Activated CD4-positive, CD25-positive, alpha-beta regulatory T cell treated with anti-CD3 and anti-CD28 coated beads, Interleukin-2, amount 50 U/mL, for 72 hours (primary cell): ENCODE results near the gene PCSK5.

ENCODE experiments used
- DNase-seq: peaks from one replicate; pipeline ENCODE4 v3.0.0; 2021

The PCSK5 gene

GRCh38 chr9:76155361-76155760 lies 264.9 kb downstream of the PCSK5 start:
- DNase-seq = no peak

GRCh38 chr9:76158713-76159112 lies 268.2 kb downstream of the PCSK5 start:
- no peak for DNase-seq

DNA sequence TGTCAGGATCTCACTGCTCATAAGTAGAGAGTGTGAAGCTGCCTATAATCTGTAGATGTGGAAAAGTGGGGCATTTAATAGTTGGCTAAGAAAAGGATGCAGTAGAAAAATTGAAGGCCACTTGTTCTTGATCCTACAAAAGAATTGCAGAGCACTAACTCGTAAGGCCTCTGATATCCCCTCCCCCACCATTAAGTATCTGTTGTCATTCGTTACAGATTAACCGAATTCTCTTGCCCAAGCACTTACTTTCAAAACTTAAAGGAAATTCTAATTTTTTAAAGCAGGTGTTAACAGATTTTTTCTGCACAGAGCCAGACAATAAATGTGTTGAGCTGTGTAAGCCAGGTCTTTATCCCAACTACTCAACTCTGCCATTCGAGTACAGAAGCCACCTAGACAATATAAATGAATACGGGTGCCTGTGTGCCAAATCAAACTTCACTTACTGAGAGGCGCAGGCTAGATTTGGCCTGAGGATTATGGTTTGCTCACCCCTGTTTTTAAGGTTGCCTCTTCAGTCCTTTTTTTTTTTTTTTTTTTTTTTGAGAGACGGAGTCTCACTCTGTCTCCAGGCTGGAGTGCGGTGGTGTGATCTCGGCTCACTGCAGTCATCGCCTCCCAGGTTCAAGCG lies 268.9 kb downstream of the PCSK5 start:
- no peak for DNase-seq

GRCh38 chr9:76161106-76161505 lies 270.6 kb downstream of the PCSK5 start:
- DNase-seq = no peak

- DNase-seq = no peak
Observed at GRCh38 chr9:76161541-76161940, 271.1 kb downstream of the PCSK5 start.

- DNase-seq = no peak
Observed at GRCh38 chr9:76162086-76162730, 271.7 kb downstream of the PCSK5 start.

DNA sequence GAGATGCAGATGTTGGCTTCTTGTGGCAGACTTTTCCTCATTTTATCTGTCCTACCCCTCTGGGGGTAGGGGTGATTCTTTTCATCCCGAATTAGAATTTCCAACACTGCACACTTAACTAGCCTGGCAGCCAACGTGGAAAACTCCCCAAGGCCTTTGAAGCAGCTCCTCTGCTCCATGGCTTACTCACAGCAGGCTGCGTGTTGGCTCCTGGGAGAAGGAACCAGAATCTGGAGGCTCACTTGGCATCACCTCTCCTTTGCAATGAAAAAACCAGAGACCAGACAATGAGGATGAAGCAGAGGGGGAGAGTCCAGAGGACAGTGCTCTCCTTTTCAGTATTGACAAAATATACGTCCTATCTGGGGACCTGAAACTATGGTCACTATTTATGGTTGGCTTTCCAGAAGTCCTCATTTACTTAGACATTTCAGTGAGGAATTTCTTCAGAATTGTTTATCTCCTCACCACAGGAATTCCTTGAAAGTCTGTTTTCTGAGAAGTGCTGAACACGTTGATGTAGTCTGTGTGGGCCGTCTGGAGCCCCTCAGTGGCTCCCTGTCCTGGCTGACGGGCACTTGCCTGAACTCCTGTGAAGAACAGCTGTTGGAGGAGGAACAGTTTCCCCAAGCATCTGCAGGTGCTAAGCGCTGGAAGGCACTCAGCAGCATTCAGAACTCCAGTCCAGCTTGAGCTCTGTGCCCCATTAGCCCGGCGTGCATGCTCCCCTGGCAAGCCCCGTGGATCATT lies 272.5 kb downstream of the PCSK5 start:
- DNase-seq = no peak

GRCh38 chr9:76166526-76166925 lies 276.1 kb downstream of the PCSK5 start:
- DNase-seq = no peak

DNA sequence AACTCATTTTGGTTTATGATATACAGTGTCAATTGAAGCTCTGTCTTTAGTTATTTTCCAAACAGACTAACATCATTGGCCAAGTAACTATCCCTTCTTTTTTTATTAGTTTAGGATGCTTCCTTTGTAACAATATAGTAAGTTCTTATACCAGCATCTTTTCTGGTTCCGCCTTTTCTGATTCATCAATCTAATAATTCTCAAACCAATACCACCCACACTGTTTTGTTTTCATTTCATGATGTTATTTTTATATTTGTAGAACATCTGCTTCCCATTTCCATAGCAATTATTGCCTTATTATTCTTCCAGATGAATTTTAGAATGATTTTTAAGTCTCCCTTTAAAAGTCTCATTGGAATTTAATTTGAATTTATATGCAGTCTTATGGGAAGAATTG lies 285.7 kb downstream of the PCSK5 start:
- DNase-seq = no peak

DNA sequence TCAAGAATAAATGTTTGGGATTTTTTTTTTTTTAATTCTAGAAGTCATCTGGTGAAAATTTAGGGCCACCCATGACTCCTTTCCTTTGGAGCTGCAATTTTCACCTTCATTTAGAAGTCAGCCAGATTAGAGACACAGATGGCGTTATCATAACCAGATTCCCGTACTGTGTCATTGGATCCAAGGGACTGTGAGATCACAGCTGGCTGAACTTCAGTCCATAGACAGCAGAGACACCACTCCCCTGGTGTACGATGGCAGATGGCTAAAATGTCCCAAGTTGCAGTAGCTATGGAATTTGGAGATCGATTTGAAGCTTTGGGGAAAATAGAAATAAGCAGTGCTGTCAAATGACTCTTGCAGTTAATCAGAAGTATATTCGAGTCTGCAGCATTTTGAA lies 287.5 kb downstream of the PCSK5 start:
- DNase-seq = no peak

GRCh38 chr9:76180541-76180940 lies 290.1 kb downstream of the PCSK5 start:
- no peak for DNase-seq

DNA sequence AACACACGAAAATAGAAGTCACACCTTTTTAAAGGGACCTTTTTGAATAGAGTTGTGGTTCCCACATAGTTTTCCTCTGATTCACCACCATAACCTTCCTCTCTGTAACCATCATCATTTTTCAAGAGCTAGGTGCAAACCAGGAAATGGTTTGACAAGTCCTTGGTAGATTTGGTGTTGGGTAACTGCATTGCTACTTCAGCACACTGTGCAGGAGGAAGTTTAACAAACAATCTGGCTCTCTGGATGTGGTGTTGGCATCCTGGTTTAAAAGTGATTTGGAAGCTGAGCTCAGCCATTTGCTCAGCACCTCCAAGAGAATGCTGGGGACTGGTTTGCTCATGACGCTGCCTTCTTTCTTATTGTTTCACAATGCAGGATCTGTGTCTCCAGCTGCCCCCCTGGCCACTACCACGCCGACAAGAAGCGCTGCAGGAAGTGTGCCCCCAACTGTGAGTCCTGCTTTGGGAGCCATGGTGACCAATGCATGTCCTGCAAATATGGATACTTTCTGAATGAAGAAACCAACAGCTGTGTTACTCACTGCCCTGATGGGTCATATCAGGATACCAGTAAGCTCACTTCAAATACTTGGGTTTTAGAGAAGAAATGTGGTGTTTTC lies 290.7 kb downstream of the PCSK5 start:
- no peak for DNase-seq

DNA sequence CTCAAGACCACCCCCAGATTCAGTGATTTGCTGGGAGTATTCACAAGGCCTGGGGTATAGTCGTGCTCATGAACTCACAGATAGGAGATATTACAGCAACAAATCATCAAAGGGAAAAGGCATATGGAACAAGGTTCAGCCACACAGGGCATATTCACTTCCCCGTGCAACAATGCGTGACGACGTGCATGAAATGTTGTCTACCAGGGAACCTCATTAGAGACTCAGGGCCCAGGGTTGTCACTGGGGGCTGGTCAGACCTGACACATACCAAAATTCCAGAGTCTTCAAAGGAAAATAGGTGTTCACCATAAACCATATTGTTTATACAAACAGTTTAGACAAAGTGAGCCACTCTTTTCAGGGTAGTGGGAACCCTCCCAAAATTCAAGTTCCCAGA lies 291.3 kb downstream of the PCSK5 start:
- no peak for DNase-seq

DNA sequence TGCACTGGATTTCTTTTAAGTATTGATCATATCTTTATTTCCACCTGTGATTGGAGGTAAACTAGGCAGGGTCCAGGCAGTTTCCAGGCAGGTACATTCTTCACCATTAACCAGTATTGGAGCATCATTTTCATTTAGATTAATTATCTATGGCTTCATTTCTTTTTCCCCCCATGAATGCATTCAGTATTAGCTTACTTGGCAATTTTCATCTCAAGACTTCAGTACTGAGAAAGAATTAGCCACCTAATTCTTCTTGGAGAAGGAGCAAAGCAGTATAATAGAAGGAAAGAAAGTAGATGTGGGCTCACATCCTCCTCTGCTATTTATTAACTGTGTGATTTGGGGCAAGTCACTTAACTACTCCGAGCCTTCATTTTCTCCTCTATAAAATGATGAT lies 295.0 kb downstream of the PCSK5 start:
- no peak for DNase-seq

DNA sequence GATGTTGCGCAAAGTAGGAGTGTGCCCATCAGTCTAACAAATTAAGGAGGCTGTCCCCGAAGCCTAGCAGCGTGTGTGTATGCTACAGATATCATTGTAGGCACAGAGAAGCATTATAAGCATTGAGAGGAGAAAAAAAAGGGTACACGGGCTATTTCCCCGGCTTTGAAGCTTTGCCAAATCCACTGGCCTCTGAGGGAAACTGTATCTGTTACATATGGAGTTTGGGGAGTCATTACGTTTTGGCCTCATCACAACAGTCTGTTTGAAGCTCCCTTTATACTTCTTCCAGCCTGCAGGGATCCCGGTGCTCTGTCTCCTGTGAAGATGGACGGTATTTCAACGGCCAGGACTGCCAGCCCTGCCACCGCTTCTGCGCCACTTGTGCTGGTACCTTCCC lies 297.8 kb downstream of the PCSK5 start:
- no peak for DNase-seq

GRCh38 chr9:76188905-76189304 lies 298.4 kb downstream of the PCSK5 start:
- DNase-seq = no peak

DNA sequence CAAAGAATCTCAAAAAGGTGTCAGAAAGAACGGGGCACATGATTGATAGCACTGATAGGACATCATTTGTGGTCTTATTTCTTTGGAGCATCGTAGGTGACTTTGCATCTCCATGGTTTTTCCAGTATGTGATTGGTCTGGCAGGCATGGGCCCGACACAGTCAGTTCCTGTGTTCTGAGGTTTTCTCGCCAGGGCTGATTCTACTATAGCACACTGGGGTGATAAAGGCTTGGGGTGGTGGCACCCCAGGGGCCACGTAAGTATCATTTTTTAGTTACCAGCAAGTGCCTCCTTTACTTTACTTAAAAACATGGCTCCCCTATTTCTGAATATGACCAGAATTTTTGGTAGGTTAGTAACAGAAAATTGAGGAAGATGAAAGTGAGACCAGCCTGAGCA lies 301.0 kb downstream of the PCSK5 start:
- DNase-seq = no peak

DNA sequence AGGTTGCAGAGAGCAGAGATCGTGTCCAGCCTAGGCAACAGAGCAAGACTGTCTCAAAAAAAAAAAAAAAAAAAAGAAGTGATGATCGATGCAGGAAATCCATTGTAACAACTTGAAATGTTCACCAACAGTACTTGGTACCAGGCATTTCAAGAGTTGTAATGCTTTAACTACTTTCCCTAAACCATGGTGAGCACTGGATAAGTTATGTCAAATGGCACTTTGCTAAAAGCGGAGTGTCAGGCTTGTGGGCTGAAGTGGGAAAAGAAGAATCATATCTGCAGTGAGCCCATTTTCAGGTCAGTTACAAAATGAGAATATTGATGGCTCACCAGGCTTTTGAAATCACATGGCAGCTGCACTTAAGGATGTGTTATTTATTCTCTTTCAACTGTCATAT lies 301.5 kb downstream of the PCSK5 start:
- no peak for DNase-seq

DNA sequence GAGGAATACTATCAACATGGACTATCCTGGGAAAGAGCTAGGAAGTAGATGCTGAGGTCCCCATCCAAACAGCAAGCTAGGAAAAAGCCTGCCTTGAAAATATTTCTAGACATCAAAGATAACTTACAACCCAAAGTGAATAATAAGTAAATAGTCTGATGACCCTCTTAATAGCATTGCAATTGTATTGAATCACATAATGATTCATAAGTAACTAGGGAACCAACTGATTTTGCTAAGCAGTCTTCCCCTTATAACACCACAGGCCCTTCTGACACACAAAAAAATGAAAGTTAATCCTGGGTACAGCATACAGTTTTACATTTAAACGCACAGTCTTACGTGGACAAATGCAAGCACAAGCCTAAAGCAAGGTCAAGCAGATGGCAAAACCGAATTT lies 304.4 kb downstream of the PCSK5 start:
- DNase-seq = no peak

DNA sequence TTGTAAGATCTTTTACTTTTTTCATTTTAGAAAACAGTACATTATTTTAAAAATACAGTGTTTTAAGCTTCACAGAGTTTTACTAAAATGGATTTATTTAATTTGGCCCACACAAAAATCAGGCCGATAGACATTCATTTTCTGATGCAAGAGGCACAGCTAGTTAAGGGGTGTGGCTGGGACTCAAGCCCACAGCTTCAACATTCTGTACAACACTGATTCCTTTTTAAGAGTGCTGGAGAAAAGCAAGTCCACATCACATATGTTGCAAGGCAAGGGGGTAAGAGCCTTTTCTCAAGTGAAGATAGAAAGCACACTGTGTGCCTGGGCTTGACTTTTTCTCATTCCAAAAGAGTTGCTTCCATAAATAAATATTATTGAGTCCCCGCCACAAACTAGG lies 307.9 kb downstream of the PCSK5 start:
- no peak for DNase-seq

GRCh38 chr9:76200315-76200714 lies 309.8 kb downstream of the PCSK5 start:
- DNase-seq = no peak

DNA sequence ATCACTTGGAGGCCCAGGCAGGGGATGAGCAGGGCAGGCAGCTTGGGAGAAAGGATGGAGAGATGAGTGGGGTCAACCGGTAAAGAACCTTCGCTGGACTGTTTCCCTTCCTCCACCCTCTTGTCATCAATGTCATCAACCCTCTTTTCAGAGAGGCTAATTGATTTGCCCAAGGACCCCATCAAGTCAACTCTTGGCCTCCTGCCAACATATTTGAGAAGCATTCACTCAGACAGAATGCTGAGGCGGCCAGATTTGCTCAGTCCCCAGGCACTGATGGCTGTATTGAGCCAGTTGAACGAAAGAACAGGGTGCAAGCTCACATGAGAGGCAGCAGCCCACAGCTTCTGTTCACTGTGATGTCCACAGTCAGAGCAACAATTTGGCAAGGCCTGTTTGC lies 310.3 kb downstream of the PCSK5 start:
- no peak for DNase-seq

DNA sequence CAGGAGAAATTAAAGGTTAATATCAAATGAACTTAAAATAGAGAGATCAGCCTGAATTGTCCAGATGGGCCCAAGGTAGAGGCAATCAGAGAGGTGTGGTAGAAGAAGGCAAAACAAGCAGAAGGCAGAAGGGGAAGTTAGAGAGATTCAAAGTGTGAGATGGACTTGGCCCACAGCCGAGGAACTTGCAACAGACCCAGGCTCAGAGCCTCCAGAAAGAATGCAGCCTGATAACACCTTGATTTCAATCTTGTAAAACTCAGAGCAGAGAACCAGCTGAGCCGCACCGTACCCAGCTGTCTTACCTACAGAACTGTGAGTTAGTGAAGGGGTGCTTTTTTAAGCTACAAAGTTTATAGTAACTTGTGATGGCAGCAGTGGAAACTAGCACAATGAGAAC lies 312.9 kb downstream of the PCSK5 start:
- DNase-seq = no peak

GRCh38 chr9:76206821-76207220 lies 316.3 kb downstream of the PCSK5 start:
- DNase-seq = no peak
